ENCODE results near the gene RNF111.

Gene RNF111

DNA sequence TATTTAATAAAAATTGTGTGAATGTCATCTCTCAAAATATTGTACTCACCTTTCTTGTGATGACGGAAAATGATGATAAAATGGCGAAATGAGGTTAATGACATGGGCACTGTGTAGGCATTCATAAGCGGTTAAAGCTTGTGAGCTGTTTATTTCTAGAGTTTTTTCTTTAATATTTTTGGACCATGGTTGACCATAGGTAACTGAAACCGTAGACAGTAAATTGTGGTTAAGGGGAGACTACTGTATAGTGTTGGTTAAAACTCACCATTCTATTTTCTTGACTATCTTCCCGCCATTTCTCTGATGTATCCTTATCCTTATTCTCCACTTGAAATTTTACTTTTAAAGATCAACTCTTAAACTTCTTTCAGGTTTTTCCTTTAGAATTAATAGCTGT, 14.5 kb downstream of the RNF111 start:
- no peak for DNase-seq

- DNase-seq, result no peak
These were observed 15.0 kb downstream of the RNF111 start for GRCh38 chr15:59002418-59002859.

- no peak for DNase-seq
These were observed 18.1 kb downstream of the RNF111 start for GRCh38 chr15:59005579-59005978.

GRCh38 chr15:59008086-59008485, 20.6 kb downstream of the RNF111 start:
- no peak for DNase-seq

GRCh38 chr15:59011262-59011952, 23.9 kb downstream of the RNF111 start:
- no peak for DNase-seq

DNA sequence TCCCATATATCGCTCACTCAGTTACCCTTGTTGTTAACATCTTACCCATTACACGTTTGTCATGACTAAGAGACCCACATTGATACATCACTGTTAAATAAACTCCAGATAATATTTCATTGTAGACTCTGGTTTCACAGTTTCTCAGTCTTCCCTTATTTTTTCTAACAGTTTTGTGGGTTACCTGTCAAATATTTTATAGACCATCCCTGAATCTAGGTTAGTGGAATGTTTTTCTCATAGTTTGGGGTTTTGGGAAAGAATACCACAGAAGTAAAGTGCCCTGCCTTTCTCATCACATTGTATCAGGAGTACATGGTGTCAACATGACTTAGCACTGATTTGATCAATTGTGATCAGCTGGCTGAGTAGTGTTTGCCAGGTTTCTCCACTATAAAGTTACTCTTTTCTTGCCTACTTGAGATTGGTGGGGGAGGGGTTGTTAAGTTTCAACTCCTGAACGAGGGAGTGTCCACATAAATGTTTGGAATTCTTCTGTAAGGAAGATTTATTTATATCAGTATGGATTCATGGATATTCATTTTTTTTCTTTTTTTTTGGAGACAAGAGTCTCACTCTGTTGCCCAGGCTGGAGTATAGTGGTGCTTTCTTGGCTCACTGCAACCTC, 25.9 kb downstream of the RNF111 start:
- no peak for DNase-seq

- no peak for DNase-seq
These were observed 26.6 kb downstream of the RNF111 start for GRCh38 chr15:59014068-59014467.

- DNase-seq, result no peak
These were observed 30.0 kb downstream of the RNF111 start for GRCh38 chr15:59017449-59017848.

- no peak for DNase-seq
These were observed 31.4 kb downstream of the RNF111 start for GRCh38 chr15:59018833-59019232.

DNA sequence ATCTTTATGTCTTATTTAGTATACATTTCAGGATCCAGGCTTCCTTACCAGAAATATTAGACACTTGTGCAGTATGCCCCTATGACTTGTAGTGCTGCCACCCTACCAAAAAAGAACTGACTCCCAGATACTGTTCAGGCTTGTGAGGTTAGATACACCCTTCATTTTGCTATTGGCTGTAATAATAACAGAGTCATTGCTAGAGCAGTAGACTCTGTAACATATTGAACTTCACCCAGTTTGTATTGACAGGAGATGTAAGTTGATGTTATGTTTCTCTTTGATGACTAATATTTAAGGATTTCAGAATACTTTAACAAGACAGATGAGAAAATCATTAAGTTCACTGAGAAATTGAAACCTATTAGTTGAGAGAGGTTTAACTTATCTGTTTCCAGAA, 32.9 kb downstream of the RNF111 start:
- no peak for DNase-seq

DNA sequence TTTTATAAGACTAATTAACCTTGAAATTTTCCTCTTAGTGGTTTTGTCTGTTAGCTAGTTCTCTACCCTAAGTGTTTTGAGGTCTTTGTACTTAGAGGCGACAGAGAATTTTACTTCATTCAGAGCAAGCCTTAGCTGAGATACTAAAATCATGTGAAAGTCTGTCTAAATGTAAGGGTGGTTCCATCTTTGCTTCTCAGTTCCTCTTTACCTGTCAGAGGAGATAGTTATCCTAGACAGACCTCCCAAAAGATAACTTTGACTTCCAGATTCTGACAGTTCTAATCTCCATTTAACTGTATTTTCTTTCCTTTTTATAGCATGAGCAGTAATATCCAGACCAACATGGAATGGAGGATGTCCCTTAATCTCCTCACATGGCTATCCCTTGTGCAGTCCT, 34.7 kb downstream of the RNF111 start:
- no peak for DNase-seq

DNA sequence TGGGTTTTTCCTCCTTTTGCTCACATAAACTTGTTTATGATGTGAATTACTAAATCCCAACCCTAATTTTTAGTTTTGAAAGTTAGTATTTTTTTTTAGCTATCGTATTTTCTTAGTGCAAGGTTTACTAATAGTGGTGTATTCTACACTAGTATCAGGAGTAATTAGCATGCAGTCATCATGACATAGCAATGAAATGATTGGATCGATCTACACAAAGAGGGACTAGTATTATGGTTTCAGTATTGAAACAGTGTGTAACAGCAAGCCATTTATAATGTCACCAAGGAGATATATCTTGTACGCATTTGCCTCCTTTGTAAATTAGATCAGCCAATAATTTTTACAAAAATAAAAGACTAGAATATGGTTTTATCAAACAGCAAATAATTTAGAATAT, 38.7 kb downstream of the RNF111 start:
- no peak for DNase-seq

- no peak for DNase-seq
These were observed 41.0 kb downstream of the RNF111 start for GRCh38 chr15:59028387-59028955.

DNA sequence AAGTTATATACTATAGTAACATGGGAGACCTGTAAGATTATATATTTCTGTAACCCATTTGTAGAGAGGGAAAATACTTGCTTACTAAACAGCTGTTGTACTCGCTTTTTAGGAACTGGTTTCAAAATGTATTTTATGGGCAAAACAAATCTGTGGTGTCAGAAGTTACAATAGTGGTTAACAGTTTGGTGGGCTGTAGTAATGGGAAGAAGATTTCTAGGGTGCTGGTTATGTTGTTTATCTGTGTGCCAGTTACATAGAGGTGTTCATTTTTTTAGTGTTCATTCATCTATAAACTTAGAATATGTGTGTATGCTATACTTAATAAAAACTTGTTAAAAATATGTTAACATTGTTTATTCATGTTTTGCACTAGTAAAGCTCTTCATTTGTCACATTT, 42.1 kb downstream of the RNF111 start:
- no peak for DNase-seq

GRCh38 chr15:59035201-59035600, 47.7 kb downstream of the RNF111 start:
- no peak for DNase-seq

DNA sequence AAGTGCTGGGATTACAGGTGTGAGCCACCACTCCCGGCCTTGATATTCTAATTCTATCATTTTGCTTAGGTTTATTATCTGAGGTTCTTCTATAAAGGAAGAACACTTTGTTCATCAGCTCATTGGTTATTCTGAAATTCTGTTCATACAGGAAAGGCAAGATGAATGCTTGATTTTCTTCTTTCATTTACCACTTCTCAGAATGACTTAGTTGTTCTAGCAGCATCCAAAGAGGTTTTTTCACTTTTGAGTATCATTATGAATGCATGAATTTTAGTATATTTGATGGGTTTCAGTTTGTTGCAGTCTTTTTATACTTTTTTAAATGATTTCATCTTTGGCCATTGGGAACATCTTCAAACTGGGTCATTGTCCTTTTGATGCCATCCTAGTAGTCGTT, 51.8 kb downstream of the RNF111 start:
- no peak for DNase-seq

DNA sequence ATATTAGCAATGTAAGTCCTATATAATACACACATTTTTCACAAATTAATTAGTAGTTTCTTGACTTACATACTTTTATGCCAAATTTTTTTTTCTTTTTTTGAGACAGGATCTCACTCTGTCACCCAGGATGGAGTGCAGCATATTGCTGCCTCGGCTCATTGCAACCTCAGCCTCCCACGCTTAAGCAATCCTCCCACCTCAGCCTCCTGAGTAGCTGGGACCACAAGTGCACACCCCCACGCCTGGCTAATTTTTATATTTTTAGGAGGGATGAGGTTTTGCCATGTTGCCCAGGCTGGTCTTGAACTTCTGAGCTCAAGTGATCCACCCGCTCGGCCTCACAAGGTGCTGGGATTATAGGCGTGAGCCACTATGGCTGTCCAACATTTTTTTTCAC, 54.6 kb downstream of the RNF111 start:
- DNase-seq, result no peak

DNA sequence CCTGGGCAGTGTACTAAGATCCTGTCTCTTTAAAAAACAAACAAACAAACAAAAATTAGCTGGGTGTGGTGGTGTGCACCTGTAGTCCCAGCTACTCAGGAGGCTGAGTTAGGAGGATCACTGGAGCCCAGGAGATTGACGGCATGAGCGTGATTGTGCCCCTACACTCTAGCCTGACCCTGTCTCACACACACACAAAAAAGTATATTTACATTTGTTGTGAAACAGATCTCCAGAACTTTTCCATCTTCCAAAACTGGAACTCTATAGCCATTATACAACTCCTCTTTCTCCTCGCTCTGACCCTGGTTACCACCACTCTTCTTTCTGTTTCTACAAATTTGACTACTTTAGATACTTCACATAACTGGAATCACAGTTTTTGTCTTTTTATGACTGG, 61.4 kb downstream of the RNF111 start:
- no peak for DNase-seq

- no peak for DNase-seq
These were observed 64.7 kb downstream of the RNF111 start for GRCh38 chr15:59051873-59052861.

- DNase-seq, result no peak
These were observed 65.5 kb downstream of the RNF111 start for GRCh38 chr15:59052915-59053407.

DNA sequence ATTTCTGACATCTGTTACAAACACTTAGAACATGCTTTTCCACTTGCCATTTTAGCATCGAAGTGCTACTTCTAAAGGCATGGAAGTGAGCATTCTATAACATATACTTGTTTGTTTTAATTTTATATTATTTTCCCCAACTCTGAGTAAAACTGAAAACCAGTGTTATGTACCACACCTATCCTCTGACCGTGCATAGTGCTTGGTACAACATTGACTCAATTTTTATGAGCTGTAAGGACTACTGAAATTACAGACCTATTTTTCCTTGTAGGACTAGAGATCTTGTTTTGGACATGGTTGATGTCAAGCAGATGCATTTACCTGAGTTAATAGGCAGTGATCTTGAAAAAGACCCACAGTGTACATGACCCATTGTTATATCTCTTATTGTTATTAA, 66.0 kb downstream of the RNF111 start:
- DNase-seq, result no peak

DNA sequence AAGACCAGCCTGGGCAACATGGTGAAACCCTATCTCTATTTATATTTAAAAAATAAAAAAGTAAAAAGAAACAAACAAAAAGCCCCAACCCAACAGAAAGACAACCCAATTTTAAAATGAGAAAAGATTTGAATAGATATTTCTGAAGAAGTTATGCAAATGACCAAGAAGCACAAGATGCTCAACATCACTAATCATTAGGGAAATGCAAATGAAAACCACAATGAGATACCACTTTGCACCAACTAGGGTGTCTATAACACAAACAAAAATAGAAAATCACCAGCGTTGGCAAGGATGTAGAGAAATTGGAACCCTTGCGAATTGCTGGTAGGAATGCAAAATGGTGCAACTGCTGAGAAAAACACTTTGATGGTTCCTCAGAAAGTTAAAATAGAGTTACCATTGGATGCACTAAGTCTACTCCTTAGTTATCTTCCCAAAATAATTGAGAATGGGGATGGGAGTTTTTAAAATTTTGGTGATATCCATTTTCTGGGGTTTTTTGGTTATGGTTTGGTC, 71.7 kb downstream of the RNF111 start:
- DNase-seq, result no peak

DNA sequence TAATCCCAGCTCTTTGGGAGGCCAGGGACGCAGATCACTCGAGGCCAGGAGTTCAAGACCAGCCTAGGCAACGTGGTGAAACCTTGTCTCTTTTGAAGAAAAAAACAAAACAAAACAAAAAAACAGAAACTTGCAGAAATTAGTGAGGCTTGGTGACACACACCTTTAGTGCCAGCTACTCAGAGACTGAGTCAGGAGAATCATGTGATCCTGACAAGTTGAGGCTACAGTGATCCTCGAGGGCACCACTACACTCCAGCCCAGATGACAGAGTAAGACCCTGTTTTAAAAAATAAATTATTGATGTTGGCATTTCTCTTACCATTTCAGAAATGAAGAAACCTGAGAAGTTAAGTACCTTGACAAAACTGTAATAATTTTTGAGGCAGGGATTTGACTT, 72.9 kb downstream of the RNF111 start:
- DNase-seq, result no peak
